Measurements from ENCODE around the gene PFDN6. TPM values are rescaled to one million over a fixed set of nuclear protein-coding genes. Genes with fewer than 3 reads are reported as not detected.

Gene PFDN6
- total RNA-seq: 10 to 100 TPM; 32.7 to 58.3 TPM

DNA sequence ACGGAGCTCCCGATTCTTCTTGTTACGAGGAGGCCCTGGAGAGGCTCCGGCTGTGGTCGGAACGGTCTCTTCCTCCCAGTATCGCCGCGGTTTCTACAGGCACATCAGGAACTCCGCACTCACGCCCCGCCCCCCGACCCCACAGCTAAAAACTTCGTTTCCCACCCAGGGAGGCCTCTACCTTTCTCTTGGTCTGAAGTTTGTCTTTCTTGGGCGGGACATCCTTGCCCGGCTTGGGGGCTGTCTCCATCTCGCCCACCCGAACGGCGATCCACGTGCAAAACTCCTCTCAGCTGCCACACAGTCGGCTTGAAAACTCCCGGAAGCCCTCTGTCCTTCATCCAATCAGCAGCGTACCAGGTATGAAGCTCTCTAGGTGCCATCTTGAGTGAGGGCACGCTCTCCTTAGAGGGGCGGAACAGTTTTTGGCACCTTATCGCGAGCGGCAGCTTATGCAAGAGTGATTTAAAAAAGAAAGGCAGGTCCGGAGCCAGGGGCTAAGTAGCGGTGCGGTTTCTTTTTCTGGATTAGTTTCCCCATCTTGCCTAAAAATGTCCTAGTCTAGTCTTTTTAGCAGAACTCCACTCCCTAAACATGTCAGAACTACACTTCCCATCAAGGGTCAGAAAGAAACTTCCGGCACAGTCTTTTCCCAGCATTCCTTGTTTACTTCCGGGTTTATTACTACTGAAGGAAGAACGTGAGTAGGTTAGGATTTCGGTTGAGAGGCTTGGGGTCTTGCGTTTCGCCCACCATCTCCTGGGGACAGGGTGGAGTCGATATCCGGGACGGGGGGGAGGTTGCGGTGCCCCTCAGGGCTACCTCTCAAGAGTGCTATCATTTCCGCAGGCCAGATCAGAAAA, at the start of gene PFDN6, which contains the start of gene WDR46:
PFDN6 (plus strand) TSS at position 681 of the 863 bp plus-strand sequence. CDS start 256 bp downstream, outside the sequence.
WDR46 (minus strand) TSS at position 319 of the 863 bp plus-strand sequence; CDS start at position 250, 69 bp downstream.

GRCh38 chr6:33271468-33272274, 17.7 kb upstream of the PFDN6 start, which contains the start of the genes RPS18 and VPS52:
TSS of gene RPS18 (plus strand) at chr6:33272075. CDS start at chr6:33272120, 45 bp downstream.
TSS of gene VPS52 (minus strand) at chr6:33271876. CDS start at chr6:33271675, 201 bp downstream.

DNA sequence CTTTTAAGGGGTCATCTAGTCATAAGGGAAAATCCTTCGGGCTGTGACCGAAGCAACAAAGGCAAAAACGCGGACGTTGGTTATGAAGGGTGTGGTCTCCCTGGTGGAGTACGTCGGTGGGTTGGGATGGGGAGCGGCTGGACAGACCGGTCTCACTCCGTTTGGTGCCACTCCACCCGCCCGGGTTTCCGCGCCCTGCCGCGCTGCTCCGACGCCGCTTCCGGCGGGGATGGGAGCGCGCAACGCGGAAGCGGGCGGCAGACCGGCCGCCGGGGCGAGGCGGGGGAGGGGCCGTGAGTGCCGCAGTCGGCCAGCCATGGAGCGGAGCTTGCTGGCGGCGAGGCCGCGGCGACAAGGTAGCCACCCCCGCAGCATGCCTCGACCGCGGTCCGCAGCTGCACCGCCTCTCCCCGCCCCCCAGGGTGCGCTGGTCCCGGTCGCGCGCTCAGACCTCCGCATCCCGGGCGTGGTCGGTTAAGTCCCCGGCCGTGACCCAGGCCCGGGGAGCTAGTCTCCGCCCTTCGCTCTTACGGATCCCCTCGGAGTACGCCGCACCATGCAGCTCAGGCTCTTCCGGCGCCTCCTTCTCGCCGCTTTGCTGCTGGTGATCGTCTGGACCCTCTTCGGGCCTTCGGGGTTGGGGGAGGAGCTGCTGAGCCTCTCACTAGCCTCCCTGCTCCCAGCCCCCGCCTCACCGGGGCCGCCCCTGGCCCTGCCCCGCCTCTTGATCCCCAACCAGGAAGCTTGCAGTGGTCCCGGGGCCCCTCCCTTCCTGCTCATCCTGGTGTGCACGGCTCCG, 12.3 kb upstream of the PFDN6 start, which contains the start of gene B3GALT4:
B3GALT4 (plus strand) TSS at position 260 of the 799 bp plus-strand sequence; CDS start at position 557, 297 bp downstream.

DNA sequence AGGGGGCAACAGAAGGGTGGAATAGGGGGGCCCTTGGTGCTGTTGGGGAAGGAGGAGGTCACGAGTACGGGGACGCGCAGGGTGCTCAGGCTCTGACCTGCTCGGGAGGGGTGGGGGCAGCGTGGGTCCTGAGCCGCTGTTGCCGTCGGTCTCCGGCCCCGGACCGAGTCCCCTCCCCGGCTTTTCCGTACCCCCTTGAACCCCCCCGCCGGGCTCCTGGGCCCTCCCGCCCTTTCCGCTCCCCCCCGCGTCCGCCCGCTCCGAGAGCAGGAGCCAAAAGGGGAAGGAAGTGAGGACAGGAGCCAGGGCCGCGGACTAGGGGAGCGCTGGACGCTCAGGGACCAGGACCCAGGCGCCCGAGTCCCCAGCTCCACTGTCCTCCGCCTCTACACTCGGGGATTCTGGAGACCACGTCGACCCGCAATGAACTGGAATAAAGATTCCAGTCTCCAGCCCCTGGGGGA, 9.4 kb downstream of the PFDN6 start, which contains the start of gene RGL2:
RGL2 (minus strand) TSS at position 170 of the 464 bp plus-strand sequence. CDS start 332 bp downstream, outside the sequence.

DNA sequence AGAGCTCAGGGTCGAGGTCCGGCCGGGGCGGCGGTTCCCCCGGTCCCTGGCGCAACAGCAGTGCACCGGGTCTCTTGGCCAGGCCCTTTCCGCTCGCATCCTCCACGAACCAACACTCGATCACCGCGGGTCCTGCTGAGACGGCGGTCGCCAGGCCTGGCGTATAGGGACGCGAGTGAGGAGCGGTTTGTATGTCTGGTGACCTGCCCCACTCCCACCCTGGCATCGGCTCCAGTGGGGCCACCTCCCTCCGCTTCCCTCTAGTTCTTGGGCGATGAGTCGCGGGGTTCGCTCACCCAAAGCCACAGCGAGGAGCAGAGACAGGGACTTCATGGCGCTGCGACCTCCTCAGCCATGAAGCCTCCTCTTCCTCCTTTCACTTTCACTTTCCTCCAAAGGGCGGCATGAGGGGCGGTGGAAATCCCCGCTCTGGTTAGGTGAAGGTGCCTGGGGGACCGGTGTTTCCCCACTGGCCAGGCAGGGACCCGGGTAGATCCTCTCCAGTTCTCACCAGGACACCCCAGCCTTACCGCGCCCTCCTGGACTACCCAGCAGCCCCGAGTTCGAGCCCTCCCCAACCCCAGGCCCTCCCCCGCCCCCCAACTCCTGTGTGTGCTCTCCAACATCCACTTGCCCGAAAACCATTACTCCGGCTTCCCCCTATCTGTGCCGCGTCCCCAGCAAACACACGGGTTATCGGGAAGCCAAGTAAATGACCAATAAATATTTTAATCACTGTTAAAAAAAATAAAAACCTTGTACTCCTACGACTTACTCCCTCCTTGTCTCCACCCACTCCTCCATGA, 24.5 kb downstream of the PFDN6 start, which contains the start of gene TAPBP:
TAPBP (minus strand) TSS at position 370 of the 806 bp plus-strand sequence; CDS start at position 333, 37 bp downstream.

DNA sequence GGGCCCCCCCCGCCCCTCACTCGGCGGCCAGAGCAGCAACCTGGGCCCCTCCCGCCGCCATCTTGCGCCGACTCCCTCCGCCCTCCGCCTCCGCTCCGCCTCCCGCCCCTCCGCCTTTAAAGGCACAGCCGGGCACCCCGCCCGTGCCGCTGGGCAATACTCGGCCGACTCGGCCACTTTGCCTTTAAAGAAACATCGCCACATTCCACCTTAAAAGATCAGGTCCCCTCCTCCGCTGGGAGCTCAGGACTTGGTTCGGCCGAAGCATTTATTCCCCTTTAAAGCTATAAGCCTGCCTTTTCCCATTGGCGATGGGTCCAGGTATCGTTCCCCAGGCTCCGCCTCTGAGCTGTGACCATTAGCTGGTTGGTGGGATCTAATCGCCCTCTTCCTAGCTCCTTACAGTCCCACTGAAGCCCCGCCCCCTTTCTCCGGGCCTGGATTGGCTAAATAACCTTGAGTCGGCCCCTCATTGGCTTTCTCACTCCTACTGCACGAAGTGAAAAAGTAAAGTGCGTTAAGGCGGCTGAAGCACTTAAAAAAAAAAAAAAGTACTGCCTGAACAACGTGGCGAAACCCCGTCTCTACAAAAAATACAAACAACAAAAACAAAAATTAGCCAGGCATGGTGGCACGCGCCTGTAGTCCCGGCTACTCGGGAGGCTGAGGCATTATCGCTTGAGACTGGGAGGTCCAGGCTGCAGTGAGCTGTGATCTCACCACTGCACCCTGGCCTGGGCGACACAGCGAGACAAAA, 28.4 kb downstream of the PFDN6 start, which contains the start of gene ZBTB22:
ZBTB22 (minus strand) TSS at position 76 of the 757 bp plus-strand sequence. CDS start 828 bp downstream, outside the sequence.

Other genes starting within 250 kb of the PFDN6 start
- 10 to 100 TPM; 39.2 to 42.0 TPM for gene HLA-DPA1, start 216.0 kb upstream of the PFDN6 start, total RNA-seq
- gene HLA-DPB1, start 213.6 kb upstream of the PFDN6 start, total RNA-seq: 1 to 10 TPM; 7.2 to 9.7 TPM
- under 1 TPM in 1 of 2 donors, not detected in 1; 0.34 TPM for gene COL11A2, start 97.1 kb upstream of the PFDN6 start, total RNA-seq
- gene RXRB, start 88.9 kb upstream of the PFDN6 start, total RNA-seq: 10 to 100 TPM in 1 of 2 donors, 1 to 10 TPM in 1; 8.7 to 13.8 TPM
- 10 to 100 TPM; 45.4 to 58.3 TPM for gene SLC39A7, start 88.7 kb upstream of the PFDN6 start, total RNA-seq
- 1 to 10 TPM; 4.3 to 6.5 TPM for gene HSD17B8, start 84.9 kb upstream of the PFDN6 start, total RNA-seq
- 10 to 100 TPM; 23.6 to 25.8 TPM for gene RING1, start 81.1 kb upstream of the PFDN6 start, total RNA-seq
- gene VPS52, start 17.7 kb upstream of the PFDN6 start, total RNA-seq: 10 to 100 TPM; 38.3 to 41.0 TPM
- 1,000 to 10,000 TPM; 1,205 to 1,781 TPM for gene RPS18, start 17.5 kb upstream of the PFDN6 start, total RNA-seq
- 1 to 10 TPM; 3.7 to 7.6 TPM for gene B3GALT4, start 12.5 kb upstream of the PFDN6 start, total RNA-seq
- 10 to 100 TPM; 68.5 to 92.6 TPM for gene WDR46, start 362 bp upstream of the PFDN6 start, total RNA-seq
- 10 to 100 TPM; 19.0 to 23.1 TPM for gene RGL2, start 9.3 kb downstream of the PFDN6 start, total RNA-seq
- gene TAPBP, start 24.5 kb downstream of the PFDN6 start, total RNA-seq: 100 to 1,000 TPM; 120 to 228 TPM
- 10 to 100 TPM in 1 of 2 donors, 1 to 10 TPM in 1; 7.7 to 12.7 TPM for gene ZBTB22, start 28.1 kb downstream of the PFDN6 start, total RNA-seq
- gene DAXX, start 33.4 kb downstream of the PFDN6 start, total RNA-seq: 10 to 100 TPM; 28.9 to 45.6 TPM
- 10 to 100 TPM; 32.0 to 59.6 TPM for gene KIFC1, start 102.2 kb downstream of the PFDN6 start, total RNA-seq
- 10 to 100 TPM; 11.7 to 16.5 TPM for gene PHF1, start 121.4 kb downstream of the PFDN6 start, total RNA-seq
- 100 to 1,000 TPM; 139 to 144 TPM for gene CUTA, start 128.5 kb downstream of the PFDN6 start, total RNA-seq
- 1 to 10 TPM; 4.8 to 5.3 TPM for gene SYNGAP1, start 130.5 kb downstream of the PFDN6 start, total RNA-seq
- gene ZBTB9, start 165.0 kb downstream of the PFDN6 start, total RNA-seq: 1 to 10 TPM; 3.8 to 7.3 TPM

Measured in melanocyte of skin (primary cell).